ENCODE measurements around the gene SLIT3. TPM values are rescaled to one million over a fixed set of nuclear protein-coding genes. Genes with fewer than 3 reads are reported as not detected.

Gene SLIT3
- polyA plus RNA-seq, 1 of the 3 experiments (the other 2 are of a cell fraction): 119 TPM

DNA sequence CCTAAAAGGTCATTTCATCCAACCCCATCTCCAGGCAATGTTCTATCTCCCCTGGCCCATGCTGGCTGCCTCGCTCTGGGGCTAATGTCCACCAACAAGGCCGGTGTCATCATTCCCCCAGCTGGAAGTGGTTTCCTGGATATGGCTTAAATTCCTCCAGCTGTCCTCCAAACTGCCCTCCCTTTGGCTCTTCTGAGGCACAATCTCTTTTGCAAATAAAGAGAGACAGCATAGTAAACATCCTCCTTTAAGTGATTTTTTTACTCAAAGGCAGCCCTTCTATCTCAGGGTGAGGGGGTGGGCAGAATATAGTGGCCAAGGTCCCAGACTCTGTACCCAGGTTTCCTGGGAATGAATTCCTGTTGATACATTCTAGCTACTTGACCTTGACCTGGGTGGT lies 604.3 kb downstream of the SLIT3 start (continued):
- TF ChIP-seq, protein P1, sequence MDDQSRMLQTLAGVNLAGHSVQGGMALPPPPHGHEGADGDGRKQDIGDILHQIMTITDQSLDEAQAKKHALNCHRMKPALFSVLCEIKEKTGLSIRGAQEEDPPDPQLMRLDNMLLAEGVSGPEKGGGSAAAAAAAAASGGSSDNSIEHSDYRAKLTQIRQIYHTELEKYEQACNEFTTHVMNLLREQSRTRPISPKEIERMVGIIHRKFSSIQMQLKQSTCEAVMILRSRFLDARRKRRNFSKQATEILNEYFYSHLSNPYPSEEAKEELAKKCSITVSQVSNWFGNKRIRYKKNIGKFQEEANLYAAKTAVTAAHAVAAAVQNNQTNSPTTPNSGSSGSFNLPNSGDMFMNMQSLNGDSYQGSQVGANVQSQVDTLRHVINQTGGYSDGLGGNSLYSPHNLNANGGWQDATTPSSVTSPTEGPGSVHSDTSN (IDR thresholded peaks at IDR 0.05): no peak
- TF ChIP-seq GABPA (IDR thresholded peaks at IDR 0.05; ENCODE audit: low read depth) (no peak), NRF1 (IDR thresholded peaks at IDR 0.05; ENCODE audit: low read depth, low read length) (no peak), CHD2 (IDR thresholded peaks at IDR 0.05; ENCODE audit: low read length, partially characterized antibody) (no peak)
- TF ChIP-seq, protein P2, sequence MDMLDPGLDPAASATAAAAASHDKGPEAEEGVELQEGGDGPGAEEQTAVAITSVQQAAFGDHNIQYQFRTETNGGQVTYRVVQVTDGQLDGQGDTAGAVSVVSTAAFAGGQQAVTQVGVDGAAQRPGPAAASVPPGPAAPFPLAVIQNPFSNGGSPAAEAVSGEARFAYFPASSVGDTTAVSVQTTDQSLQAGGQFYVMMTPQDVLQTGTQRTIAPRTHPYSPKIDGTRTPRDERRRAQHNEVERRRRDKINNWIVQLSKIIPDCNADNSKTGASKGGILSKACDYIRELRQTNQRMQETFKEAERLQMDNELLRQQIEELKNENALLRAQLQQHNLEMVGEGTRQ (IDR thresholded peaks at IDR 0.05; ENCODE audit: borderline replicate concordance, low read depth, low read length): no peak
- TF ChIP-seq, protein P3, sequence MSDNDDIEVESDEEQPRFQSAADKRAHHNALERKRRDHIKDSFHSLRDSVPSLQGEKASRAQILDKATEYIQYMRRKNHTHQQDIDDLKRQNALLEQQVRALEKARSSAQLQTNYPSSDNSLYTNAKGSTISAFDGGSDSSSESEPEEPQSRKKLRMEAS (IDR thresholded peaks at IDR 0.05; ENCODE audit: low read depth): no peak
- TF ChIP-seq, protein P4, sequence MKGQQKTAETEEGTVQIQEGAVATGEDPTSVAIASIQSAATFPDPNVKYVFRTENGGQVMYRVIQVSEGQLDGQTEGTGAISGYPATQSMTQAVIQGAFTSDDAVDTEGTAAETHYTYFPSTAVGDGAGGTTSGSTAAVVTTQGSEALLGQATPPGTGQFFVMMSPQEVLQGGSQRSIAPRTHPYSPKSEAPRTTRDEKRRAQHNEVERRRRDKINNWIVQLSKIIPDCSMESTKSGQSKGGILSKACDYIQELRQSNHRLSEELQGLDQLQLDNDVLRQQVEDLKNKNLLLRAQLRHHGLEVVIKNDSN (IDR thresholded peaks at IDR 0.05; ENCODE audit: borderline replicate concordance, low read depth): no peak

DNA sequence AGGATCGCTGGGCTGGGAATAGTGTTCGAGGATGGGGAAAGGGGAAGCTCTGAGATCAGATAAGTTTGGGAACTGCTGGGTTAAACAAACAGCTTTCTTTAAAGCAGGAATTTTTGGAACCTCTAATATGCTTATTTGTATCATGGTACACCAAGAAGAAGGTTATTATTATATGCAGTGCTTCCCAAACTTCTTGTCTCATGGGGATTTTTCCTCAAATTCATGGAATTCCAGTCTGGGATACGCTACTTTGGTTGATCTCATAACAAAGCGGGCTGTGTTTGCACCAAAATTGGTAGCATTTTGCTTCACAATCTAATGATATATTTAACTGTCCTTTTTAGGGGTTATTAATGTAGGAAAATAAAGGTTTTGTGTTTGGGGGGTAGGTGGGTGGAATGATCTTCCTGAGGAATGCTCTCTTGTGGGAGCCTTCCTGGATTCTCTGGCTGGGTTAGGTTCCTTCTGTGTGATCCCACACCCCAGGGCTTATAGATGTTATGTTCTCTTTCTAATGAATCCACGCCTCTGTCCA lies 605.6 kb downstream of the SLIT3 start:
- Histone ChIP-seq H3K79me2 (ENCODE audit: insufficient read depth) (no peaks in the 10 kb centered on the region), H3K27ac (ENCODE audit: low read depth in 2 of 2, low read length in 1 of 2) (no peak overlapping the region; a peak in 1 of 4 replicates), H3K27me3 (ENCODE audit: insufficient read depth) (no peaks in the 10 kb centered on the region), H3F3A (replicated peaks; ENCODE audit: insufficient read depth) (no peaks in the 10 kb centered on the region), H4K20me1 (ENCODE audit: insufficient read depth) (no peaks in the 10 kb centered on the region), H3K4me1 (ENCODE audit: control insufficient read depth in 1 of 2, insufficient read depth in 2 of 2, low read depth in 1 of 2, low read length in 1 of 2) (peaks cover 0 to 28% of the 10 kb centered on the region in 2 experiments; a peak in 1 of 4 replicates), H3K4me3 (ENCODE audit: low read depth in 2 of 2, low read length in 1 of 2) (no peak overlapping the region), H3K9ac (no peak overlapping the region), H3K36me3 (replicated peaks in 1 of 2; ENCODE audit: control insufficient read depth in 1 of 2, insufficient read depth in 2 of 2, low read length in 1 of 2) (peaks cover 0 to 93% of the 10 kb centered on the region in 2 experiments), H3K9me2 (no peaks in the 10 kb centered on the region), H3K9me3 (no peaks in the 10 kb centered on the region), H3K4me2 (no peak overlapping the region), H2AFZ (ENCODE audit: low read depth) (no peak overlapping the region)
- ChIA-PET POLR2A (no interaction called here), CTCF (interaction anchor here (1.2 to 7.0 kb wide), 2 partner anchors 11 to 15 kb away, joined by 6 to 42 read pairs; no protein-coding TSS in a partner anchor)
- TF ChIP-seq EP300 (IDR thresholded peaks at IDR 0.05; ENCODE audit: borderline replicate concordance in 1 of 2, low read depth in 1 of 2, low read length in 1 of 2) (no peak), ELF1 (IDR thresholded peaks at IDR 0.05) (no peak), MEF2A (IDR thresholded peaks at IDR 0.05; ENCODE audit: borderline replicate concordance, low read depth) (no peak), CHD2 (IDR thresholded peaks at IDR 0.05; ENCODE audit: low read length, partially characterized antibody) (no peak), JUND (IDR thresholded peaks at IDR 0.05) (no peak), POLR2AphosphoS5 (IDR thresholded peaks at IDR 0.05; ENCODE audit: low read depth, low read length) (no peak), FOSL2 (IDR thresholded peaks at IDR 0.05; ENCODE audit: borderline replicate concordance, low read depth) (no peak), SMC3 (IDR thresholded peaks at IDR 0.05; ENCODE audit: low read depth, low read length) (no peak), SIN3A (IDR thresholded peaks at IDR 0.05; ENCODE audit: borderline replicate concordance, low read depth, low read length) (no peak), YY1 (IDR thresholded peaks at IDR 0.05; ENCODE audit: low read depth) (no peak), EZH2phosphoT487 (IDR thresholded peaks at IDR 0.05; ENCODE audit: borderline replicate concordance, low read depth) (no peak), RCOR1 (IDR thresholded peaks at IDR 0.05; ENCODE audit: low read length) (no peak), TCF12 (IDR thresholded peaks at IDR 0.05) (no peak), GABPA (IDR thresholded peaks at IDR 0.05; ENCODE audit: low read depth) (no peak), TEAD4 (IDR thresholded peaks at IDR 0.05; ENCODE audit: borderline replicate concordance, insufficient read depth) (no peak)
- TF ChIP-seq, protein P5, sequence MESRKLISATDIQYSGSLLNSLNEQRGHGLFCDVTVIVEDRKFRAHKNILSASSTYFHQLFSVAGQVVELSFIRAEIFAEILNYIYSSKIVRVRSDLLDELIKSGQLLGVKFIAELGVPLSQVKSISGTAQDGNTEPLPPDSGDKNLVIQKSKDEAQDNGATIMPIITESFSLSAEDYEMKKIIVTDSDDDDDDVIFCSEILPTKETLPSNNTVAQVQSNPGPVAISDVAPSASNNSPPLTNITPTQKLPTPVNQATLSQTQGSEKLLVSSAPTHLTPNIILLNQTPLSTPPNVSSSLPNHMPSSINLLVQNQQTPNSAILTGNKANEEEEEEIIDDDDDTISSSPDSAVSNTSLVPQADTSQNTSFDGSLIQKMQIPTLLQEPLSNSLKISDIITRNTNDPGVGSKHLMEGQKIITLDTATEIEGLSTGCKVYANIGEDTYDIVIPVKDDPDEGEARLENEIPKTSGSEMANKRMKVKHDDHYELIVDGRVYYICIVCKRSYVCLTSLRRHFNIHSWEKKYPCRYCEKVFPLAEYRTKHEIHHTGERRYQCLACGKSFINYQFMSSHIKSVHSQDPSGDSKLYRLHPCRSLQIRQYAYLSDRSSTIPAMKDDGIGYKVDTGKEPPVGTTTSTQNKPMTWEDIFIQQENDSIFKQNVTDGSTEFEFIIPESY (IDR thresholded peaks at IDR 0.05; ENCODE audit: borderline replicate concordance, low read depth): no peak
- TF ChIP-seq, protein P6, sequence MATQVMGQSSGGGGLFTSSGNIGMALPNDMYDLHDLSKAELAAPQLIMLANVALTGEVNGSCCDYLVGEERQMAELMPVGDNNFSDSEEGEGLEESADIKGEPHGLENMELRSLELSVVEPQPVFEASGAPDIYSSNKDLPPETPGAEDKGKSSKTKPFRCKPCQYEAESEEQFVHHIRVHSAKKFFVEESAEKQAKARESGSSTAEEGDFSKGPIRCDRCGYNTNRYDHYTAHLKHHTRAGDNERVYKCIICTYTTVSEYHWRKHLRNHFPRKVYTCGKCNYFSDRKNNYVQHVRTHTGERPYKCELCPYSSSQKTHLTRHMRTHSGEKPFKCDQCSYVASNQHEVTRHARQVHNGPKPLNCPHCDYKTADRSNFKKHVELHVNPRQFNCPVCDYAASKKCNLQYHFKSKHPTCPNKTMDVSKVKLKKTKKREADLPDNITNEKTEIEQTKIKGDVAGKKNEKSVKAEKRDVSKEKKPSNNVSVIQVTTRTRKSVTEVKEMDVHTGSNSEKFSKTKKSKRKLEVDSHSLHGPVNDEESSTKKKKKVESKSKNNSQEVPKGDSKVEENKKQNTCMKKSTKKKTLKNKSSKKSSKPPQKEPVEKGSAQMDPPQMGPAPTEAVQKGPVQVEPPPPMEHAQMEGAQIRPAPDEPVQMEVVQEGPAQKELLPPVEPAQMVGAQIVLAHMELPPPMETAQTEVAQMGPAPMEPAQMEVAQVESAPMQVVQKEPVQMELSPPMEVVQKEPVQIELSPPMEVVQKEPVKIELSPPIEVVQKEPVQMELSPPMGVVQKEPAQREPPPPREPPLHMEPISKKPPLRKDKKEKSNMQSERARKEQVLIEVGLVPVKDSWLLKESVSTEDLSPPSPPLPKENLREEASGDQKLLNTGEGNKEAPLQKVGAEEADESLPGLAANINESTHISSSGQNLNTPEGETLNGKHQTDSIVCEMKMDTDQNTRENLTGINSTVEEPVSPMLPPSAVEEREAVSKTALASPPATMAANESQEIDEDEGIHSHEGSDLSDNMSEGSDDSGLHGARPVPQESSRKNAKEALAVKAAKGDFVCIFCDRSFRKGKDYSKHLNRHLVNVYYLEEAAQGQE (IDR thresholded peaks at IDR 0.05; ENCODE audit: low read depth, low read length): no peak
- TF ChIP-seq, protein P4 (IDR thresholded peaks at IDR 0.05; ENCODE audit: borderline replicate concordance, low read depth): no peak
- no peak for DNase-seq
- 91% methylated on average over 5 of the region's 5 CpGs for WGBS (ENCODE audit: low lambda C conversion rate)

Measured in SK-N-SH (cell line).